GM12878 (cell line): ENCODE data around the gene SLC35B4. TPM values are rescaled to one million over a fixed set of nuclear protein-coding genes. Genes with fewer than 3 reads are reported as not detected.
"Not testable (repeated sequence)": the region's sequence is repeated elsewhere in the genome, so short reads cannot be mapped to it uniquely, and the experiment has no call there.

Experiments used
- ATAC-seq: fragments of 200-7000 bp; cut with Tn5 transposase; 3 replicates; pipeline ENCODE4 v1.9.1; 2020; ENCODE audit warnings: mild to moderate bottlenecking, moderate library complexity
- BruUV-seq: library from RNA; stranded (reverse); fragments of 400-500 nt; replicated peaks from 2 replicates; lab custom pipeline; 2021; lab: Mats Ljungman, UMichigan
- CTCF ChIA-PET: fragments of 300-600 bp; sonication (Branson Sonifier 250); formaldehyde crosslinking; extraction: SDS; loops from one replicate; lab custom pipeline; 2021; ENCODE audit warnings: inconsistent platforms; lab: Yijun Ruan, JAX
- POLR2A ChIA-PET: fragments of 350-600 bp; formaldehyde crosslinking; extraction: SDS; loops from one replicate; lab custom pipeline; 2021; ENCODE audit warnings: inconsistent platforms; lab: Charles Lee
- RAD21 ChIA-PET: fragments of 300-600 bp; sonication (Branson Sonifier 250); formaldehyde crosslinking; loops from one replicate; lab custom pipeline; 2023; ENCODE audit warnings: antibody characterized with exemption; ENCODE audit not compliant: unreplicated experiment; lab: Charles Lee
- SMC1A ChIA-PET: fragments of 300-600 bp; sonication (Branson Sonifier 250); formaldehyde crosslinking; loops from one replicate; lab custom pipeline; 2023; ENCODE audit not compliant: unreplicated experiment, uncharacterized antibody; lab: Charles Lee
- DNase-seq: peaks from one replicate; pipeline ENCODE4 v3.0.0-alpha.2; 2011; ENCODE audit warnings: low read depth, low spot score
- FAIRE-seq: peaks from 3 replicates; lab custom pipeline; 2011; peaks lifted over from hg19 to GRCh38; lab: Jason Lieb, UNC
- H2AFZ ChIP-seq: 2 replicates; pipeline ENCODE4 v1.6.0; 2011; ENCODE audit warnings: low read depth, low read length, control low read depth; ENCODE audit not compliant: control insufficient read depth
- H3K27ac ChIP-seq: 2 replicates; pipeline ENCODE4 v1.5.1; 2011; ENCODE audit warnings: control low read depth; ENCODE audit not compliant: control insufficient read depth, insufficient read depth
- H3K27me3 ChIP-seq, 2 experiments: replicated peaks in 1 of 2; 2 replicates each; pipeline versions ENCODE4 v1.6.0 to v1.6.1; 2011; ENCODE audit warnings: low read length in 1 of 2; ENCODE audit not compliant: control insufficient read depth in 2 of 2, insufficient read depth in 2 of 2
- H3K36me3 ChIP-seq, 2 experiments: 2 replicates each; pipeline ENCODE4 v1.5.1; 2011; ENCODE audit warnings: low read length in 1 of 2; ENCODE audit not compliant: control insufficient read depth in 2 of 2, insufficient read depth in 2 of 2
- H3K4me1 ChIP-seq: 2 replicates; pipeline ENCODE4 v1.6.1; 2011; ENCODE audit warnings: mild to moderate bottlenecking, low read length, moderate library complexity, mixed read lengths; ENCODE audit not compliant: control insufficient read depth, insufficient read depth
- H3K4me2 ChIP-seq: 2 replicates; pipeline ENCODE4 v1.6.0; 2011; ENCODE audit warnings: control low read depth; ENCODE audit not compliant: control insufficient read depth, insufficient read depth
- H3K4me3 ChIP-seq: fragments of 200-600 bp; sonication (generic); 2 replicates; pipeline ENCODE4 v1.5.1; 2016
- H3K79me2 ChIP-seq: 2 replicates; pipeline ENCODE4 v1.6.0; 2011; ENCODE audit warnings: low read length; ENCODE audit not compliant: control insufficient read depth, insufficient read depth
- H3K9ac ChIP-seq: 2 replicates; pipeline ENCODE4 v1.8.0; 2011; ENCODE audit warnings: low read length, control low read depth, mixed read lengths; ENCODE audit not compliant: control insufficient read depth, insufficient read depth
- H3K9me3 ChIP-seq: replicated peaks from 3 replicates; pipeline ENCODE4 v1.5.1; 2011; ENCODE audit warnings: mild to moderate bottlenecking, low read length; ENCODE audit not compliant: control insufficient read depth, insufficient read depth
- H4K20me1 ChIP-seq: 2 replicates; pipeline ENCODE4 v1.6.0; 2011; ENCODE audit not compliant: control insufficient read depth, insufficient read depth
- CREM ChIP-seq: IDR thresholded peaks from 2 replicates; pipeline ENCODE4 v1.6.1; 2014; ENCODE audit warnings: antibody characterized with exemption, low read depth
- E2F4 ChIP-seq: IDR thresholded peaks from 2 replicates; pipeline ENCODE4 v1.6.1; 2012; ENCODE audit warnings: low read depth, low read length, improper control_type of control experiment
- IRF3 ChIP-seq: fragments of 450-650 bp; IDR thresholded peaks from 2 replicates; pipeline ENCODE4 v1.6.1; 2014; ENCODE audit warnings: mild to moderate bottlenecking
- RAD21 ChIP-seq: IDR thresholded peaks from 2 replicates; pipeline ENCODE4 v1.6.1; 2011; ENCODE audit warnings: mild to moderate bottlenecking, low read depth, low read length, moderate library complexity; ENCODE audit not compliant: insufficient read depth
- STAT3 ChIP-seq: IDR thresholded peaks from 2 replicates; pipeline ENCODE4 v1.6.1; 2011; ENCODE audit warnings: low read depth, low read length, improper control_type of control experiment
- SUPT20H ChIP-seq: IDR thresholded peaks from 2 replicates; pipeline ENCODE4 v1.6.1; 2011; ENCODE audit warnings: low read depth, mild to moderate bottlenecking, low read length, moderate library complexity, borderline replicate concordance; ENCODE audit not compliant: control insufficient read depth
- WGBS: methylation state at CpG from one replicate; pipeline ENCODE4 v1.1.6; 2016; ENCODE audit warnings: low lambda C conversion rate; ENCODE audit not compliant: insufficient replicate concordance, insufficient coverage; ENCODE audit errors: missing lambda C conversion rate; 5-methylcytosine and 5-hydroxymethylcytosine counted together
- in situ Hi-C: fragments of 300-500 bp; cut with MboI; formaldehyde crosslinking; loops from 9 replicates; pipeline ENCODE4 v1.14.3; 2018; ENCODE audit warnings: mixed read lengths
- intact Hi-C: fragments of 100-400 bp; cut with micrococcal nuclease; formaldehyde crosslinking; loops from one replicate; pipeline ENCODE4 v1.14.2; 2022; ENCODE audit not compliant: unreplicated experiment
- polyA plus RNA-seq, 11 experiments: library from polyadenylated mRNA; depleted of rRNA in 4 of 11; unstranded in 6 of 11; stranded (reverse) in 5 of 11; fragments of >200 nt; fragmentation: Nextera tagmentation in 4 of 11; fragmentation: Illumina TruSeq in 1 of 11; extraction: Ambion mirVana in 4 of 11; extraction: Trizol in 1 of 11; gene quantifications; 1 replicate in 1 of 11; 2 replicates in 10 of 11; pipeline versions ENCODE4 v1.2.1 to v1.2.3, GENCODE V29; 2011 to 2016; ENCODE audit warnings: inconsistent platforms in 2 of 11, missing spikeins in 2 of 11, low read depth in 1 of 11
- total RNA-seq, 4 experiments: library from RNA; depleted of rRNA in 3 of 4; stranded (reverse); fragments of >200 nt in 3 of 4; fragmentation: Illumina TruSeq in 1 of 4; extraction: Trizol in 1 of 4; gene quantifications; 2 replicates each; pipeline versions ENCODE4 v1.2.1 to v1.2.3, GENCODE V29; 2013 to 2021
- TF ChIP-seq, protein P1 (sequence below): IDR thresholded peaks from 2 replicates; pipeline ENCODE4 v1.6.1; 2011; ENCODE audit warnings: mild to moderate bottlenecking, low read depth, low read length, moderate library complexity; ENCODE audit not compliant: insufficient replicate concordance

The SLC35B4 gene
- total and polyA plus RNA-seq, 10 of the 15 experiments (the other 5 are each of a cell fraction or from before 2014, with no cell fraction given), result 3.6 to 23.9 (median 14.0) TPM

DNA sequence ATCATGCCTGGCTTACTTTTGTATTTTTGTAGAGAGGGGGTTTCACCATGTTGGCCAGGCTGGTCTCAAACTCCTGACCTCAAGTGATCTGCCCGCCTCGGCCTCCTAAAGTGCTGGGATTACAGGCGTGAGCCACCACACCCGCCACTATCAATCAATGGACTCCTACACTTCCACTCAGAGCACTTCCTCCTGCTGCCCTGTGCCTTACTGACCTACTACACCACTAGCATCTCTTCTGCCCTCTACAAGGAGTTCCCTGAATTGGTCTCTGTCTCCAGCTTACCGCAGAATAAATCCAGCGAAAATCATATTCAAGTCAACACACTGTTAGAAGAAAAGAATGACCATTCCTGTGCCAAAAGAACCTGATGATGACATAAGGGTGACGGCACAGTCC, 20.7 kb downstream of the SLC35B4 start:
- H3K79me2 ChIP-seq, DNase-seq, H3K9me3 ChIP-seq, ATAC-seq, FAIRE-seq, H4K20me1 ChIP-seq, H3K4me3 ChIP-seq, in situ Hi-C loops, H2AFZ ChIP-seq, H3K4me2 ChIP-seq, H3K9ac ChIP-seq, H3K36me3 ChIP-seq, H3K27ac ChIP-seq, RAD21 ChIA-PET, intact Hi-C loops, H3K27me3 ChIP-seq, BruUV-seq, CTCF ChIA-PET, POLR2A ChIA-PET: not testable (repeated sequence)
- WGBS, result 82% methylated on average over 7 of the region's 7 CpGs
- SMC1A ChIA-PET, result interaction anchor here (1.1 kb wide), 1 partner anchor 51 kb away, joined by 3 read pairs; no protein-coding TSS in a partner anchor
- peaks cover 11% of the 10 kb centered on the region for H3K4me1 ChIP-seq

- FAIRE-seq, result peak; percentile 99
- Histone ChIP-seq H2AFZ (peak overlapping the region; percentile 45), H3K9ac (no peak overlapping the region), H3K9me3 (no peaks in the 10 kb centered on the region), H3K27me3 (no peaks in the 10 kb centered on the region), H3K79me2 (no peaks in the 10 kb centered on the region), H3K4me2 (peak overlapping the region; percentile 58), H3K4me3 (no peak overlapping the region), H3K4me1 (peaks cover 11% of the 10 kb centered on the region), H3K36me3 (peaks cover 0 to 5% of the 10 kb centered on the region in 2 experiments; a peak in 3 of 4 replicates), H4K20me1 (no peaks in the 10 kb centered on the region), H3K27ac (peak overlapping the region; percentile 58)
- in situ Hi-C loops, result no loop called here
- ChIA-PET SMC1A (interaction anchor here (0.6 to 1.6 kb wide), 5 partner anchors 8 to 62 kb away, joined by 3 to 10 read pairs (median 4); partner anchors contain the start of gene SLC35B4), CTCF (interaction anchor here (0.8 to 1.7 kb wide), 5 partner anchors 20 to 143 kb away, joined by 3 to 5 read pairs (median 3); partner anchors contain the start of gene SLC35B4), POLR2A (interaction anchor here (1.8 kb wide), 1 partner anchor 24 kb away, joined by 10 read pairs; the partner anchor contains the start of gene SLC35B4), RAD21 (interaction anchor here (1.0 to 1.4 kb wide), 2 partner anchors 23 to 139 kb away, joined by 3 to 8 read pairs; partner anchors contain the start of gene SLC35B4)
- no TSS peak for BruUV-seq
- peak; percentile 84 for DNase-seq
- peak; percentile 100 for ATAC-seq
- intact Hi-C loops, result loop anchor here (1.0 kb wide), 1 partner anchor 23 kb away; the partner anchor contains the start of gene SLC35B4
- 28% methylated on average over 12 of the region's 12 CpGs for WGBS
- TF ChIP-seq SUPT20H (no peak), IRF3 (no peak), RAD21 (no peak), E2F4 (no peak), CREM (peak; percentile 82), STAT3 (0 out of 2 replicates have a peak, but pooled peaks have one; percentile 64)
- TF ChIP-seq, protein P1, sequence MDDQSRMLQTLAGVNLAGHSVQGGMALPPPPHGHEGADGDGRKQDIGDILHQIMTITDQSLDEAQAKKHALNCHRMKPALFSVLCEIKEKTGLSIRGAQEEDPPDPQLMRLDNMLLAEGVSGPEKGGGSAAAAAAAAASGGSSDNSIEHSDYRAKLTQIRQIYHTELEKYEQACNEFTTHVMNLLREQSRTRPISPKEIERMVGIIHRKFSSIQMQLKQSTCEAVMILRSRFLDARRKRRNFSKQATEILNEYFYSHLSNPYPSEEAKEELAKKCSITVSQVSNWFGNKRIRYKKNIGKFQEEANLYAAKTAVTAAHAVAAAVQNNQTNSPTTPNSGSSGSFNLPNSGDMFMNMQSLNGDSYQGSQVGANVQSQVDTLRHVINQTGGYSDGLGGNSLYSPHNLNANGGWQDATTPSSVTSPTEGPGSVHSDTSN, result no peak
Observed at GRCh38 chr7:134293002-134293740, 23.6 kb downstream of the SLC35B4 start.
